GM12878 (cell line): ENCODE results near the gene CRB2. TPM values are rescaled to one million over a fixed set of nuclear protein-coding genes. Genes with fewer than 3 reads are reported as not detected.

ENCODE experiments used
- ASH2L ChIP-seq: fragments of 300-600, 200-600 bp; sonication (generic); IDR thresholded peaks from 2 replicates; pipeline ENCODE4 v1.6.1; 2017; ENCODE audit warnings: low read depth, mild to moderate bottlenecking, borderline replicate concordance
- CHD4 ChIP-seq: fragments of 200-600 bp; sonication (generic); IDR thresholded peaks from 2 replicates; pipeline ENCODE4 v1.6.1; 2016; ENCODE audit warnings: mild to moderate bottlenecking
- GATAD2B ChIP-seq: fragments of 450-650 bp; conservative IDR thresholded peaks from 2 replicates; pipeline ENCODE4 v1.6.1; 2017; ENCODE audit warnings: low read depth, mild to moderate bottlenecking, moderate library complexity
- HDGF ChIP-seq: fragments of 450-650 bp; IDR thresholded peaks from 2 replicates; pipeline ENCODE4 v1.6.1; 2016; ENCODE audit warnings: antibody characterized with exemption
- KDM1A ChIP-seq: fragments of 200-600 bp; sonication (generic); IDR thresholded peaks from 2 replicates; pipeline ENCODE4 v1.6.1; 2016; ENCODE audit warnings: borderline replicate concordance
- POLR2A ChIP-seq: IDR thresholded peaks from 2 replicates; pipeline ENCODE4 v1.6.1; 2011; ENCODE audit warnings: low read depth, mild to moderate bottlenecking, low read length
- POLR2AphosphoS5 ChIP-seq: IDR thresholded peaks from 2 replicates; pipeline ENCODE4 v1.6.1; 2011; ENCODE audit warnings: mild to moderate bottlenecking, low read length, inconsistent platforms
- RAD51 ChIP-seq: fragments of 450-650 bp; IDR thresholded peaks from 2 replicates; pipeline ENCODE4 v1.6.1; 2016; ENCODE audit warnings: moderate library complexity, mild to moderate bottlenecking, inconsistent platforms
- STAT1 ChIP-seq: fragments of 450-650 bp; conservative IDR thresholded peaks from 2 replicates; pipeline ENCODE4 v1.6.1; 2014; ENCODE audit warnings: antibody characterized with exemption, mild to moderate bottlenecking
- TAF1 ChIP-seq: IDR thresholded peaks from 2 replicates; pipeline ENCODE4 v1.6.1; 2011; ENCODE audit warnings: mild to moderate bottlenecking, low read depth, low read length, borderline replicate concordance
- YY1 ChIP-seq: IDR thresholded peaks from 2 replicates; pipeline ENCODE4 v1.6.1; 2011; ENCODE audit warnings: low read depth, mild to moderate bottlenecking, low read length
- polyA plus RNA-seq, 11 experiments: library from polyadenylated mRNA; depleted of rRNA in 4 of 11; unstranded in 6 of 11; stranded (reverse) in 5 of 11; fragments of >200 nt; fragmentation: Nextera tagmentation in 4 of 11; fragmentation: Illumina TruSeq in 1 of 11; extraction: Ambion mirVana in 4 of 11; extraction: Trizol in 1 of 11; gene quantifications; 1 replicate in 1 of 11; 2 replicates in 10 of 11; pipeline versions ENCODE4 v1.2.1 to v1.2.3, GENCODE V29; 2011 to 2016; ENCODE audit warnings: inconsistent platforms in 2 of 11, missing spikeins in 2 of 11, low read depth in 1 of 11
- total RNA-seq, 4 experiments: library from RNA; depleted of rRNA in 3 of 4; stranded (reverse); fragments of >200 nt in 3 of 4; fragmentation: Illumina TruSeq in 1 of 4; extraction: Trizol in 1 of 4; gene quantifications; 2 replicates each; pipeline versions ENCODE4 v1.2.1 to v1.2.3, GENCODE V29; 2013 to 2021
- TF ChIP-seq, protein P1 (sequence below): IDR thresholded peaks from 2 replicates; pipeline ENCODE4 v1.6.1; 2012; ENCODE audit warnings: improper control_type of control experiment, low read depth, low read length; ENCODE audit not compliant: insufficient replicate concordance
- TF ChIP-seq, protein P2 (sequence below): fragments of 450-650 bp; formaldehyde crosslinking; IDR thresholded peaks from 2 replicates; pipeline ENCODE4 v1.4.0; 2020; ENCODE audit warnings: mild to moderate bottlenecking, moderate library complexity
- TF ChIP-seq, protein P3 (sequence below): fragments of 450-650 bp; IDR thresholded peaks from 2 replicates; pipeline ENCODE4 v1.6.1; 2017; ENCODE audit warnings: low read depth, mild to moderate bottlenecking, moderate library complexity
- TF ChIP-seq, protein P4 (sequence below): fragments of 450-650 bp; formaldehyde crosslinking; IDR thresholded peaks from 2 replicates; pipeline ENCODE4 v1.5.0; 2022; ENCODE audit warnings: mild to moderate bottlenecking, missing genetic modification characterization

Gene CRB2
- total and polyA plus RNA-seq, 10 of the 15 experiments (the other 5 are each of a cell fraction or from before 2014, with no cell fraction given): 0.01 to 0.80 (median 0.23) TPM; not detected in 3

DNA sequence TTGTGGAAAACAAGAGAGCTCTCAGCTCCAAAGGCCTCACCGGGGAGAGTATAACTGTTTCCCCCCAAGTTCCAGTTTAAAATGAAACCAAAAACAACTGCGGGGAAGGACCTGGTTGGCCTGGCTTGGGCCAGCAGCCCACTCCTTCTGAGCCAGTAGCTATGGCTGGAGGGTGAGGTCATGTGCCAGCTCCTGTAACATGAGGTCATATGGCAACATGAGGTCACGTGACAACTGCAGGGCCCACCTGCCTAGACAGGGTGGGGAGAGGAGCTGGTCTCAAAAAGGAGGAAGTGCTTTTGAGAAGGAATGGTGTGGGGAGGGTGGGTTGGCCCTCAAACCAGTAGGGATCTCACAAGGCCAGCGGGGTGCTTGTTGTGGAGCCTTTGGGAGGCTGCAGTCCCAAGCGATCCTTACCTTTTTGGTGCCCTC is 29.3 kb upstream of the CRB2 start (continued):
- TF ChIP-seq, protein P1, sequence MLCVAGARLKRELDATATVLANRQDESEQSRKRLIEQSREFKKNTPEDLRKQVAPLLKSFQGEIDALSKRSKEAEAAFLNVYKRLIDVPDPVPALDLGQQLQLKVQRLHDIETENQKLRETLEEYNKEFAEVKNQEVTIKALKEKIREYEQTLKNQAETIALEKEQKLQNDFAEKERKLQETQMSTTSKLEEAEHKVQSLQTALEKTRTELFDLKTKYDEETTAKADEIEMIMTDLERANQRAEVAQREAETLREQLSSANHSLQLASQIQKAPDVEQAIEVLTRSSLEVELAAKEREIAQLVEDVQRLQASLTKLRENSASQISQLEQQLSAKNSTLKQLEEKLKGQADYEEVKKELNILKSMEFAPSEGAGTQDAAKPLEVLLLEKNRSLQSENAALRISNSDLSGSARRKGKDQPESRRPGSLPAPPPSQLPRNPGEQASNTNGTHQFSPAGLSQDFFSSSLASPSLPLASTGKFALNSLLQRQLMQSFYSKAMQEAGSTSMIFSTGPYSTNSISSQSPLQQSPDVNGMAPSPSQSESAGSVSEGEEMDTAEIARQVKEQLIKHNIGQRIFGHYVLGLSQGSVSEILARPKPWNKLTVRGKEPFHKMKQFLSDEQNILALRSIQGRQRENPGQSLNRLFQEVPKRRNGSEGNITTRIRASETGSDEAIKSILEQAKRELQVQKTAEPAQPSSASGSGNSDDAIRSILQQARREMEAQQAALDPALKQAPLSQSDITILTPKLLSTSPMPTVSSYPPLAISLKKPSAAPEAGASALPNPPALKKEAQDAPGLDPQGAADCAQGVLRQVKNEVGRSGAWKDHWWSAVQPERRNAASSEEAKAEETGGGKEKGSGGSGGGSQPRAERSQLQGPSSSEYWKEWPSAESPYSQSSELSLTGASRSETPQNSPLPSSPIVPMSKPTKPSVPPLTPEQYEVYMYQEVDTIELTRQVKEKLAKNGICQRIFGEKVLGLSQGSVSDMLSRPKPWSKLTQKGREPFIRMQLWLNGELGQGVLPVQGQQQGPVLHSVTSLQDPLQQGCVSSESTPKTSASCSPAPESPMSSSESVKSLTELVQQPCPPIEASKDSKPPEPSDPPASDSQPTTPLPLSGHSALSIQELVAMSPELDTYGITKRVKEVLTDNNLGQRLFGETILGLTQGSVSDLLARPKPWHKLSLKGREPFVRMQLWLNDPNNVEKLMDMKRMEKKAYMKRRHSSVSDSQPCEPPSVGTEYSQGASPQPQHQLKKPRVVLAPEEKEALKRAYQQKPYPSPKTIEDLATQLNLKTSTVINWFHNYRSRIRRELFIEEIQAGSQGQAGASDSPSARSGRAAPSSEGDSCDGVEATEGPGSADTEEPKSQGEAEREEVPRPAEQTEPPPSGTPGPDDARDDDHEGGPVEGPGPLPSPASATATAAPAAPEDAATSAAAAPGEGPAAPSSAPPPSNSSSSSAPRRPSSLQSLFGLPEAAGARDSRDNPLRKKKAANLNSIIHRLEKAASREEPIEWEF: no peak
- peak; percentile 44; the same call in 1 of the 2 replicates for TF ChIP-seq YY1
- TF ChIP-seq, protein P2, sequence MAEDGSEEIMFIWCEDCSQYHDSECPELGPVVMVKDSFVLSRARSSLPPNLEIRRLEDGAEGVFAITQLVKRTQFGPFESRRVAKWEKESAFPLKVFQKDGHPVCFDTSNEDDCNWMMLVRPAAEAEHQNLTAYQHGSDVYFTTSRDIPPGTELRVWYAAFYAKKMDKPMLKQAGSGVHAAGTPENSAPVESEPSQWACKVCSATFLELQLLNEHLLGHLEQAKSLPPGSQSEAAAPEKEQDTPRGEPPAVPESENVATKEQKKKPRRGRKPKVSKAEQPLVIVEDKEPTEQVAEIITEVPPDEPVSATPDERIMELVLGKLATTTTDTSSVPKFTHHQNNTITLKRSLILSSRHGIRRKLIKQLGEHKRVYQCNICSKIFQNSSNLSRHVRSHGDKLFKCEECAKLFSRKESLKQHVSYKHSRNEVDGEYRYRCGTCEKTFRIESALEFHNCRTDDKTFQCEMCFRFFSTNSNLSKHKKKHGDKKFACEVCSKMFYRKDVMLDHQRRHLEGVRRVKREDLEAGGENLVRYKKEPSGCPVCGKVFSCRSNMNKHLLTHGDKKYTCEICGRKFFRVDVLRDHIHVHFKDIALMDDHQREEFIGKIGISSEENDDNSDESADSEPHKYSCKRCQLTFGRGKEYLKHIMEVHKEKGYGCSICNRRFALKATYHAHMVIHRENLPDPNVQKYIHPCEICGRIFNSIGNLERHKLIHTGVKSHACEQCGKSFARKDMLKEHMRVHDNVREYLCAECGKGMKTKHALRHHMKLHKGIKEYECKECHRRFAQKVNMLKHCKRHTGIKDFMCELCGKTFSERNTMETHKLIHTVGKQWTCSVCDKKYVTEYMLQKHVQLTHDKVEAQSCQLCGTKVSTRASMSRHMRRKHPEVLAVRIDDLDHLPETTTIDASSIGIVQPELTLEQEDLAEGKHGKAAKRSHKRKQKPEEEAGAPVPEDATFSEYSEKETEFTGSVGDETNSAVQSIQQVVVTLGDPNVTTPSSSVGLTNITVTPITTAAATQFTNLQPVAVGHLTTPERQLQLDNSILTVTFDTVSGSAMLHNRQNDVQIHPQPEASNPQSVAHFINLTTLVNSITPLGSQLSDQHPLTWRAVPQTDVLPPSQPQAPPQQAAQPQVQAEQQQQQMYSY (CRISPR knock-in tag): peak; percentile 72; the same call in 1 of the 2 replicates
- peak; percentile 37; the same call in 1 of the 2 replicates for TF ChIP-seq POLR2AphosphoS5
- peak; percentile 31; the same call in 1 of the 2 replicates for TF ChIP-seq POLR2A
- TF ChIP-seq RAD51: peak; percentile 99
- TF ChIP-seq, protein P3, sequence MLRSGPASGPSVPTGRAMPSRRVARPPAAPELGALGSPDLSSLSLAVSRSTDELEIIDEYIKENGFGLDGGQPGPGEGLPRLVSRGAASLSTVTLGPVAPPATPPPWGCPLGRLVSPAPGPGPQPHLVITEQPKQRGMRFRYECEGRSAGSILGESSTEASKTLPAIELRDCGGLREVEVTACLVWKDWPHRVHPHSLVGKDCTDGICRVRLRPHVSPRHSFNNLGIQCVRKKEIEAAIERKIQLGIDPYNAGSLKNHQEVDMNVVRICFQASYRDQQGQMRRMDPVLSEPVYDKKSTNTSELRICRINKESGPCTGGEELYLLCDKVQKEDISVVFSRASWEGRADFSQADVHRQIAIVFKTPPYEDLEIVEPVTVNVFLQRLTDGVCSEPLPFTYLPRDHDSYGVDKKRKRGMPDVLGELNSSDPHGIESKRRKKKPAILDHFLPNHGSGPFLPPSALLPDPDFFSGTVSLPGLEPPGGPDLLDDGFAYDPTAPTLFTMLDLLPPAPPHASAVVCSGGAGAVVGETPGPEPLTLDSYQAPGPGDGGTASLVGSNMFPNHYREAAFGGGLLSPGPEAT: 0 out of 2 replicates have a peak, but pooled peaks have one; percentile 15
- TF ChIP-seq HDGF: no peak
- no peak for TF ChIP-seq STAT1
- TF ChIP-seq, protein P4, sequence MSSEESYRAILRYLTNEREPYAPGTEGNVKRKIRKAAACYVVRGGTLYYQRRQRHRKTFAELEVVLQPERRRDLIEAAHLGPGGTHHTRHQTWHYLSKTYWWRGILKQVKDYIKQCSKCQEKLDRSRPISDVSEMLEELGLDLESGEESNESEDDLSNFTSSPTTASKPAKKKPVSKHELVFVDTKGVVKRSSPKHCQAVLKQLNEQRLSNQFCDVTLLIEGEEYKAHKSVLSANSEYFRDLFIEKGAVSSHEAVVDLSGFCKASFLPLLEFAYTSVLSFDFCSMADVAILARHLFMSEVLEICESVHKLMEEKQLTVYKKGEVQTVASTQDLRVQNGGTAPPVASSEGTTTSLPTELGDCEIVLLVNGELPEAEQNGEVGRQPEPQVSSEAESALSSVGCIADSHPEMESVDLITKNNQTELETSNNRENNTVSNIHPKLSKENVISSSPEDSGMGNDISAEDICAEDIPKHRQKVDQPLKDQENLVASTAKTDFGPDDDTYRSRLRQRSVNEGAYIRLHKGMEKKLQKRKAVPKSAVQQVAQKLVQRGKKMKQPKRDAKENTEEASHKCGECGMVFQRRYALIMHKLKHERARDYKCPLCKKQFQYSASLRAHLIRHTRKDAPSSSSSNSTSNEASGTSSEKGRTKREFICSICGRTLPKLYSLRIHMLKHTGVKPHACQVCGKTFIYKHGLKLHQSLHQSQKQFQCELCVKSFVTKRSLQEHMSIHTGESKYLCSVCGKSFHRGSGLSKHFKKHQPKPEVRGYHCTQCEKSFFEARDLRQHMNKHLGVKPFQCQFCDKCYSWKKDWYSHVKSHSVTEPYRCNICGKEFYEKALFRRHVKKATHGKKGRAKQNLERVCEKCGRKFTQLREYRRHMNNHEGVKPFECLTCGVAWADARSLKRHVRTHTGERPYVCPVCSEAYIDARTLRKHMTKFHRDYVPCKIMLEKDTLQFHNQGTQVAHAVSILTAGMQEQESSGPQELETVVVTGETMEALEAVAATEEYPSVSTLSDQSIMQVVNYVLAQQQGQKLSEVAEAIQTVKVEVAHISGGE (CRISPR knock-in tag): no peak
- peak; percentile 49; the same call in 1 of the 2 replicates for TF ChIP-seq GATAD2B
- TF ChIP-seq ASH2L: no peak
- no peak for TF ChIP-seq CHD4
- no peak for TF ChIP-seq KDM1A
- peak; percentile 80 for TF ChIP-seq TAF1
